ENCODE results near the gene OPTC.

Gene OPTC

DNA sequence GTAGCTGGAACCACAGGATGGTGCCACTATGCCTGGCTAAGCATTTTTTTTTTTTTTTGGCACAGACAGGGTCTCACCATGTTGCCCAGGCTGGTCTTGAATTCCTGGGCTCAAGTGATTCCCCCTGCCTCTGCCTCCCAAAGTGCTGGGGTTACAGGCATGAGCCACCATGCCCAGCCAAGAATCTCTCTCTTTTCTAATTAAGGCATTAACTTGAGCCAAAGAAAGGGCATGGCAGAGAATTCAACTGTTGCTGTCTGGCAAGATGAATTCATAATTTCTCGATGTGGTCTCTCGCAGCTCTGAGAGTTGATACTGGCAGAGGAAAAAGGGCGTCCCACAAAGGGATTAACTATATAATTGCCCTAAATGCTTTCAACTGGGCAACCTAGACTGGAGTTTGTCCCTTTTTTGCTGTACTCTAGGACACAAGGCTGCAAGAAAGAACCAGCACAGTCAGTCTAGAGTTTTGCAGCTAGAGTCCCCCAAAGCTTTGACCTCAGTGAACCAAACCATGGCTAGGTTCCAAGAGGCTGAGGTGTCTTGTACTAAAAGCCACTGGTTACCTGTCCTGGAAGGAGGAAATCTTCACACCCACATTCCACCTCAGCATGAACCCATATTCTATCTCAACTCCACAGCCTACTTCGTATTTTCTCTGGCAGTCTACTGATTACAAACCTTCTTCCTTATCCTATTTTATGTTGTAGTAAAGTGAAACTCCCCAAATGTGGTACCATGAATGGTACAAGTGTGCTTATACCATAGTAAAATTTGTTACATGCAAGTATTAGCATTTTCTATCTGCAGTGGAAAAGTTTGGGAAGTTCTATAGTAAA is 51.2 kb downstream of the OPTC start:
- Histone ChIP-seq H3K4me3 (ENCODE audit: insufficient read depth, low read depth, low read length) (no peak overlapping the region), H3K27me3 (ENCODE audit: control insufficient read depth, insufficient read depth, low read length, poor library complexity, severe bottlenecking) (no peaks in the 10 kb centered on the region), H3K9me3 (ENCODE audit: control insufficient read depth, low read length) (no peaks in the 10 kb centered on the region), H3K36me3 (ENCODE audit: control insufficient read depth, insufficient read depth, low read length) (no peaks in the 10 kb centered on the region), H3K4me1 (ENCODE audit: control insufficient read depth, insufficient read depth, low read length) (peaks cover 12% of the 10 kb centered on the region), H3K27ac (ENCODE audit: insufficient read depth, low read depth, low read length, poor library complexity, severe bottlenecking) (no peak overlapping the region)
- 86 to 96% methylated on average over 3 to 4 of the region's 4 CpGs for WGBS, 2 experiments

DNA sequence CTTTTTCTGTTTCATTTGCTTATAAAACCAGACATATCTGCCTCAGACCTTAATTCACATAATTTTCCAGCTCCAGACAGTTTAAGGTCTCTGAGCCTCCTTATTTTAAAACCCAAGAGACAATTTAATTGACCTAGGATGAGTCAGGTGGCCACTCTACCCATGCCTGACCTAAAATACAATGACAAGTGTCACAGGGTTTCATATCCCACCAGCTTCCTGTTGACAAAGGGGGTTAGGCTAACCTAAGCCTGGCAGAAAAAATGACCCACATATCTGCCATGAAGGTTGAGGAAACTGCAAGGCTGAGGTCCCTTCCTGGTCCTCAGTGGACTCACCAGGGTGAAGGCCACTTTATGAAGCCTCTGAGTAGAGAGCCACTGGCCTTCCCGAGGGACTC is 52.3 kb downstream of the OPTC start:
- no peaks in the 10 kb centered on the region for H3K36me3 ChIP-seq (ENCODE audit: control insufficient read depth, insufficient read depth, low read length)
- WGBS, 2 experiments, result 100% methylated on average over 1 of the region's 1 CpG
- peaks cover 12% of the 10 kb centered on the region for H3K4me1 ChIP-seq (ENCODE audit: control insufficient read depth, insufficient read depth, low read length)
- H3K27me3 ChIP-seq (ENCODE audit: control insufficient read depth, insufficient read depth, low read length, poor library complexity, severe bottlenecking), result no peaks in the 10 kb centered on the region
- no peak overlapping the region for H3K27ac ChIP-seq (ENCODE audit: insufficient read depth, low read depth, low read length, poor library complexity, severe bottlenecking)
- no peak overlapping the region for H3K4me3 ChIP-seq (ENCODE audit: insufficient read depth, low read depth, low read length)
- no peaks in the 10 kb centered on the region for H3K9me3 ChIP-seq (ENCODE audit: control insufficient read depth, low read length)

DNA sequence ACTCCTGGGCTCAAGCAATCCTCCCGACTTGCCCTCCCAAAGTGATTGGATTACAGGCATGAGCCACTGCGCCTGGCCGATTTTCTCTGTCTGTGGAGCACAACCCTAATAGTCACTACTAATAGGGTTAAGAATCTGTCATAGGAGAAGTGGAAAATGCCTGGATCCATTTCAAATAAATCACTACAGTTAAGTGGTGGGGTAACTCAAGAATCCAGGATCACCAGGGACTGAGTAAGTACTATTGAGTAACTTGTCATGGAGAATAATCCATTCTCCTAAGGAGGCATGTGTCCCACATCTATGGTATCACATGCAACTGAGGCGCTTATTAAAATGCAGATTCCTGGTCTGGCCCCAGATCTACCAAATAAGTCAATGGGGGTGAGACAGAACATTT is 53.2 kb downstream of the OPTC start:
- Histone ChIP-seq H3K4me1 (ENCODE audit: control insufficient read depth, insufficient read depth, low read length) (peaks cover 12% of the 10 kb centered on the region), H3K4me3 (ENCODE audit: insufficient read depth, low read depth, low read length) (no peak overlapping the region), H3K27ac (ENCODE audit: insufficient read depth, low read depth, low read length, poor library complexity, severe bottlenecking) (no peak overlapping the region), H3K36me3 (ENCODE audit: control insufficient read depth, insufficient read depth, low read length) (no peaks in the 10 kb centered on the region), H3K9me3 (ENCODE audit: control insufficient read depth, low read length) (no peaks in the 10 kb centered on the region), H3K27me3 (ENCODE audit: control insufficient read depth, insufficient read depth, low read length, poor library complexity, severe bottlenecking) (no peaks in the 10 kb centered on the region)
- 90 to 93% methylated on average over 4 of the region's 4 CpGs for WGBS, 2 experiments

DNA sequence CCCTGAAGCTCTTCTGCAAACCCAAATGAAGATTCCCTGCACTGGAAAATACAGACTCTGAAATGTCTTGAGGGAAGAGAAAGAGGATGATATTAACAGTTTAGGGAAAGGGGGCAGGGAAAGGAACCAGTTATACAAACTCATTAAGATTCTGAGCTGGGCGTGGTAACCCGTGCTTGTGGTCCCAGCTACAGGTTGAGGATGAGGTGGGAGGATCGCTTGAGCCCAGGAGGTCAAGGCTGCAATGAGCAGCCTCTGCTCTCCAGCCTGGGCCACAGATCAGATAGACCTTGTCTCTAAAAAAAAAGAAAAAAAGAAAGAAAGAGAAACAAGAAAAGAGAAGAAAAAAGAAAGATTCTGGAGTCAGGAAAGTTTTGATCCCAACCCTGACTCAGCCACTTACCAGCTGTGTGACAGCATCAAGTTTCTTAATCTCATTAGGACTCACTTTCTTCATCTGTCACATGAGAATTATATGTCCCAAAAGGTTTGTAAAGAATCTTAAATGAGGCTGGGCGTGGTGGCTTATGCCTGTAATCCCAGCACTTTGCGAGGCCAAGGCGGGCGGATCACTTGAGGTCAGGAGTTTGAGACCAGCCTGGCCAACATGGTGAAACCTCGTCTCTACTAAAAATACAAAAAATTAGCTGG is 53.9 kb downstream of the OPTC start:
- H3K36me3 ChIP-seq (ENCODE audit: control insufficient read depth, insufficient read depth, low read length), result no peaks in the 10 kb centered on the region
- H3K9me3 ChIP-seq (ENCODE audit: control insufficient read depth, low read length), result no peaks in the 10 kb centered on the region
- 86 to 89% methylated on average over 8 of the region's 8 CpGs for WGBS, 2 experiments
- H3K4me1 ChIP-seq (ENCODE audit: control insufficient read depth, insufficient read depth, low read length), result peaks cover 12% of the 10 kb centered on the region
- no peak overlapping the region for H3K4me3 ChIP-seq (ENCODE audit: insufficient read depth, low read depth, low read length)
- H3K27me3 ChIP-seq (ENCODE audit: control insufficient read depth, insufficient read depth, low read length, poor library complexity, severe bottlenecking), result no peaks in the 10 kb centered on the region
- H3K27ac ChIP-seq (ENCODE audit: insufficient read depth, low read depth, low read length, poor library complexity, severe bottlenecking), result no peak overlapping the region

DNA sequence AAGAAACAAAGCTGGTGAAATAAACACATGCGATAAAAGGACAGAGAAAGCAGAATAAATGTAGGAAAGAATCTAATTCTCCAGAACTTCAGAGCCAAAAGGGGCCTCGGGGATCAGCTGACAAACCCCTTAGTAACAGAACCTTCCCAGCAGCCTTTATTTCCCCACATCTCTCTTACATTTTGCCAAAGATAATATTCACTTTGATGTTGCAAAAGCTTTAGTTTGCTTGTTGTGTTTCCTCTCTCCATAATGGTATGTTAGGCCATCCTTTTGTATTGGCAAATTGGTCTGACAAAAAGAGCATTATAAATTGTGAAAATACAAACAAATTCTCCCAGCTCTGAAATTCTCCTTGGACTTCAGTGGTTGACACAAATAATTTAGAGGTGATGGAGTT is 54.9 kb downstream of the OPTC start:
- H3K36me3 ChIP-seq (ENCODE audit: control insufficient read depth, insufficient read depth, low read length), result no peaks in the 10 kb centered on the region
- H3K4me3 ChIP-seq (ENCODE audit: insufficient read depth, low read depth, low read length), result no peak overlapping the region
- H3K27me3 ChIP-seq (ENCODE audit: control insufficient read depth, insufficient read depth, low read length, poor library complexity, severe bottlenecking), result no peaks in the 10 kb centered on the region
- H3K27ac ChIP-seq (ENCODE audit: insufficient read depth, low read depth, low read length, poor library complexity, severe bottlenecking), result no peak overlapping the region
- H3K4me1 ChIP-seq (ENCODE audit: control insufficient read depth, insufficient read depth, low read length), result peaks cover 12% of the 10 kb centered on the region
- no peaks in the 10 kb centered on the region for H3K9me3 ChIP-seq (ENCODE audit: control insufficient read depth, low read length)
- 77 to 84% methylated on average over 2 of the region's 2 CpGs for whole genome bisulfite sequencing, 2 experiments

DNA sequence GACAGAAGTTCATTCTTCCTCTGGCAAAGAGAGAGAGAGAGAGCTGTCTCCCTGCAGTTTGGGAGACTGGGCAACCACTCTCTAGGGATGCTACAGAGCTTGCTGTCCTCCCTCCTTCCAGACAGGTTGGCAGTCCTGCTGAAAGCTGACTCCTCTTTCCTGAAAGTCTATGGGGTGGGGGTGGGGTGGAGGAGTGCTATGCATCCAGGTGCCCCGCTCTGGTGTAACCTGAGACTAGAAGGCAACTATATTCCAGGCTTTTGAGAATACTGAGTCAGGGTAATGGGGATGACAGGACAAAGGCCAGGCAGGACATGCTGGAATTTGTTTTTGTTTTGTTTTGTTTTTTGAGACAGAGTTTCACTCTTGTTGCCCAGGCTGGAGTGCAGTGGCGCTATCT is 55.4 kb downstream of the OPTC start:
- H3K27ac ChIP-seq (ENCODE audit: insufficient read depth, low read depth, low read length, poor library complexity, severe bottlenecking), result no peak overlapping the region

DNA sequence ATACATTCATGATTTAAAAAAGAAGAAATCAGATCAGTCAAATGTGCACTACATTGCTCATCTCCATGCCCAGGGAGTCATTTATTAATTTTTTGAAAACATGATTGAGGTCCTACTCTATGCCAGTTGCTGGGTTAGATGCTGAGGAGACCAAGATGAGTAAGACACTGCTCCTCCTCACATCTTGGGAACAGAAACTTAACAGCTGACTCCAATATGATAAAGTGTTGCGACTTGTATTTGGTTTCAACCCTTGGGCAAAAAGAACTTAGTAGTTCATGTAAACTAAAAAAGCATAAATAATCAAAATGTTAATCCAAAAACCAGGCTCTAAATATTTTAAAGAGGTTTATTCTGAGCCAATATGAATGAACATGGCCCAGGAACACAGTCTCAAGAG is 56.9 kb downstream of the OPTC start:
- WGBS, 2 experiments, result 90% methylated on average over 1 of the region's 1 CpG; no CpG with 5 or more reads in 1 of the 2 experiments
- H3K4me3 ChIP-seq (ENCODE audit: insufficient read depth, low read depth, low read length), result no peak overlapping the region
- H3K27ac ChIP-seq (ENCODE audit: insufficient read depth, low read depth, low read length, poor library complexity, severe bottlenecking), result no peak overlapping the region
- H3K27me3 ChIP-seq (ENCODE audit: control insufficient read depth, insufficient read depth, low read length, poor library complexity, severe bottlenecking), result no peaks in the 10 kb centered on the region
- peaks cover 21% of the 10 kb centered on the region for H3K4me1 ChIP-seq (ENCODE audit: control insufficient read depth, insufficient read depth, low read length)
- no peaks in the 10 kb centered on the region for H3K9me3 ChIP-seq (ENCODE audit: control insufficient read depth, low read length)
- no peaks in the 10 kb centered on the region for H3K36me3 ChIP-seq (ENCODE audit: control insufficient read depth, insufficient read depth, low read length)

More for the DNA sequence above, 55.4 kb downstream of the OPTC start:
- Histone ChIP-seq H3K36me3 (ENCODE audit: control insufficient read depth, insufficient read depth, low read length) (no peaks in the 10 kb centered on the region), H3K4me3 (ENCODE audit: insufficient read depth, low read depth, low read length) (no peak overlapping the region), H3K4me1 (ENCODE audit: control insufficient read depth, insufficient read depth, low read length) (peaks cover 12% of the 10 kb centered on the region), H3K27me3 (ENCODE audit: control insufficient read depth, insufficient read depth, low read length, poor library complexity, severe bottlenecking) (no peaks in the 10 kb centered on the region), H3K9me3 (ENCODE audit: control insufficient read depth, low read length) (no peaks in the 10 kb centered on the region)
- 55 to 59% methylated on average over 2 of the region's 2 CpGs for WGBS, 2 experiments

DNA sequence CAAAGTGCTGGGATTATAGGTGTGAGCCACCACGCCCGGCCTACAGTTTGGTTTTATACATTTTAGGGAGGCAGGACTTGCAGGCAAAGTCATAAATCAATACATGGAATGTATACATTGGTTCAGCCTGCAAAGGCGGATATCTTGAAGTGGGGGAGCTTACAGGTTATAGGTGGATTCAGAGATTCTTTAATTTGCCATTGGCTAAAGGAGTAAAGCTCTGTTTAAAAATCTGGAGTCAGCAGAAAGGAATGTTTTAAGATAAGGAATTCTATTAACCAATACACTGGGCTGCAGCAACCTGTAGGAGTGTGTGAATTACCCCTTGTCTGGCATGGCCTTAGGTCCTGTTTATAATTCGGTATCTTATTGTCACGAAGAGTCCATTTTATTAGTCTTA is 57.6 kb downstream of the OPTC start:
- no peaks in the 10 kb centered on the region for H3K36me3 ChIP-seq (ENCODE audit: control insufficient read depth, insufficient read depth, low read length)
- no peaks in the 10 kb centered on the region for H3K9me3 ChIP-seq (ENCODE audit: control insufficient read depth, low read length)
- H3K4me3 ChIP-seq (ENCODE audit: insufficient read depth, low read depth, low read length), result no peak overlapping the region
- WGBS, 2 experiments, result 95 to 97% methylated on average over 5 of the region's 5 CpGs
- H3K4me1 ChIP-seq (ENCODE audit: control insufficient read depth, insufficient read depth, low read length), result peaks cover 28% of the 10 kb centered on the region
- no peaks in the 10 kb centered on the region for H3K27me3 ChIP-seq (ENCODE audit: control insufficient read depth, insufficient read depth, low read length, poor library complexity, severe bottlenecking)
- no peak overlapping the region for H3K27ac ChIP-seq (ENCODE audit: insufficient read depth, low read depth, low read length, poor library complexity, severe bottlenecking)

DNA sequence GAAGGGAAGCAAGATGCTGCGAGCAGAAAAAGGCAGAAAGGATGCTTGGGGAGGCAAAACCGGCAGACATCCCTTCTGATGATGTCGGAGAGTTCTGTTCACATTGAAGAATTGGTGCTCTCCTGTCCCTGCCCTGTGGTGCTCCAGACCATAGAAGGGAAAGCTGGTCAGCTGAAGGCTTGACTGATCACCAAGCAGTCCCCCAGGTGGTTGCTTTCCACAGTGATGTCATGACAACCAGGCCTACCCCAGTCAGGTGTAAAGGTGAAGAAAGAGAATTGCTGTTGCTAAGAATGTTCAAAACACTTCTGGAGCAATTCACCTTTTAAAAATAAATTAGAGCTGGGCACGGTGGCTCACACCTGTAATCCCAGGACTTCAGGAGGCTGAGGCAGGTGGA is 59.5 kb downstream of the OPTC start:
- Histone ChIP-seq H3K27ac (ENCODE audit: insufficient read depth, low read depth, low read length, poor library complexity, severe bottlenecking) (no peak overlapping the region), H3K4me3 (ENCODE audit: insufficient read depth, low read depth, low read length) (no peak overlapping the region), H3K27me3 (ENCODE audit: control insufficient read depth, insufficient read depth, low read length, poor library complexity, severe bottlenecking) (no peaks in the 10 kb centered on the region), H3K4me1 (ENCODE audit: control insufficient read depth, insufficient read depth, low read length) (peaks cover 26% of the 10 kb centered on the region), H3K36me3 (ENCODE audit: control insufficient read depth, insufficient read depth, low read length) (no peaks in the 10 kb centered on the region), H3K9me3 (ENCODE audit: control insufficient read depth, low read length) (no peaks in the 10 kb centered on the region)
- WGBS, 2 experiments, result 87 to 92% methylated on average over 4 of the region's 4 CpGs

DNA sequence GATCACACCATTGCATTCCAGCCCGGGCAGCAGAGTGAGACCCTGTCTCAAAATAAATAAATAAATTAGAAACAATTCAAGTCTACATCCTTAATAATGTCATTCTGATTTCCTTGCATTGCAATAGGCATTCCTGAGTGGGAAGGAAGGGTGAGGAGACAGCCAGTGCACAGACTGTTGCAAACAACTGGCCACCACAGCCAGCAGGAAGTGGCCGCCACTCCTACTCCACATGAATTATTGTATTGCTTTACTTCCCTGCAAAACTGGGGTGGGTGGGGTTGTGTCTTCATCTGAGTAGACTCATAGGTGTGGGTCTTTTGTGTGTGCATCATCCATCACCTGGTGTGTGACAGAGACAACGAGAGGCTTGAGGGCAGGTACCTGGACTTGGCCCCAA is 60.1 kb downstream of the OPTC start:
- H3K4me3 ChIP-seq (ENCODE audit: insufficient read depth, low read depth, low read length), result no peak overlapping the region
- no peak overlapping the region for H3K27ac ChIP-seq (ENCODE audit: insufficient read depth, low read depth, low read length, poor library complexity, severe bottlenecking)
- H3K27me3 ChIP-seq (ENCODE audit: control insufficient read depth, insufficient read depth, low read length, poor library complexity, severe bottlenecking), result no peaks in the 10 kb centered on the region
- H3K9me3 ChIP-seq (ENCODE audit: control insufficient read depth, low read length), result no peaks in the 10 kb centered on the region
- H3K36me3 ChIP-seq (ENCODE audit: control insufficient read depth, insufficient read depth, low read length), result no peaks in the 10 kb centered on the region
- H3K4me1 ChIP-seq (ENCODE audit: control insufficient read depth, insufficient read depth, low read length), result peaks cover 21% of the 10 kb centered on the region
- WGBS, 2 experiments, result 87 to 98% methylated on average over 2 to 3 of the region's 3 CpGs

Data from ectodermal cell (in vitro differentiated cells).